Measurements from ENCODE around the gene EXOC4.

GRCh38 chr7:133298080-133298479 is 45.2 kb downstream of the EXOC4 start:
- no peak for TF ChIP-seq CTCF (IDR thresholded peaks at IDR 0.05)
- no peak for TF ChIP-seq EP300 (IDR thresholded peaks at IDR 0.05; ENCODE audit: low read depth)
- no peak for TF ChIP-seq POLR2A (IDR thresholded peaks at IDR 0.05)

All from transverse colon (tissue), 3 donors.